Measurements from ENCODE around the gene DOCK8.

- TF ChIP-seq CTCF (IDR thresholded peaks at IDR 0.05 in 2 of 3, conservative IDR thresholded peaks at IDR 0.05 in 1 of 3; ENCODE audit: control insufficient read depth in 2 of 3, extremely low read depth in 1 of 3, insufficient read depth in 1 of 3, low read depth in 3 of 3, low read length in 3 of 3) (no peak), RAD51 (IDR thresholded peaks at IDR 0.05) (no peak)
Measured at GRCh38 chr9:436482-436881, 221.8 kb downstream of the DOCK8 start.

All from GM12878 (cell line).